Stomach (tissue), 9 donors: Measurements from ENCODE around the gene NPHP4. TPM values are rescaled to one million over a fixed set of nuclear protein-coding genes. Genes with fewer than 3 reads are reported as not detected.
"Not testable (repeated sequence)": the region's sequence is repeated elsewhere in the genome, so short reads cannot be mapped to it uniquely, and the experiment has no call there.

ENCODE experiments used
- DNase-seq, 2 donors: peaks; one replicate each; pipeline versions ENCODE4 v3.0.0 to v3.0.0-alpha.2; 2013 to 2019
- H3K27ac ChIP-seq, 5 donors: fragments of 200-600 bp in 4 of 5; sonication (generic) in 4 of 5; one replicate each; pipeline ENCODE4 v1.5.1; 2013 to 2019; ENCODE audit warnings: mild to moderate bottlenecking in 1 of 5, moderate library complexity in 1 of 5
- H3K27me3 ChIP-seq, 3 donors: fragments of 200-600 bp; sonication (generic); one replicate each; pipeline ENCODE4 v1.5.1; 2017 to 2019; ENCODE audit warnings: mixed run types in 1 of 3
- H3K36me3 ChIP-seq, 4 donors: fragments of 200-600 bp; sonication (generic); 1 replicate in 3 of 4; 2 replicates in 1 of 4; pipeline ENCODE4 v1.5.1; 2016 to 2019
- H3K4me1 ChIP-seq, 4 donors: fragments of 200-600 bp; sonication (generic); one replicate each; pipeline ENCODE4 v1.5.1; 2016 to 2019
- H3K4me3 ChIP-seq, 4 donors: fragments of 200-600 bp; sonication (generic) in 3 of 4; one replicate each; pipeline ENCODE4 v1.5.1; 2016 to 2019; ENCODE audit warnings: mild to moderate bottlenecking in 1 of 4
- H3K9me3 ChIP-seq, 4 donors: fragments of 200-600 bp; sonication (generic); one replicate each; pipeline ENCODE4 v1.5.1; 2016 to 2019
- CTCF ChIP-seq, 7 experiments: fragments of 450-650 bp in 4 of 7; fragments of 200-600 bp in 3 of 7; sonication (generic) in 3 of 7; IDR thresholded peaks; one replicate each; pipeline ENCODE4 v1.5.1; 2016 to 2019; ENCODE audit warnings: antibody characterized with exemption in 7 of 7, control low read depth in 2 of 7, mild to moderate bottlenecking in 1 of 7
- EP300 ChIP-seq: sonication (generic); formaldehyde crosslinking; IDR thresholded peaks from one replicate; pipeline ENCODE4 v1.6.1; 2017; ENCODE audit warnings: antibody characterized with exemption
- POLR2A ChIP-seq, 4 donors: fragments of 450-650 bp; IDR thresholded peaks; one replicate each; pipeline ENCODE4 v1.6.1; 2016; ENCODE audit warnings: antibody characterized with exemption in 4 of 4, control low read depth in 2 of 4, mild to moderate bottlenecking in 1 of 4, moderate library complexity in 1 of 4
- POLR2AphosphoS5 ChIP-seq, 3 donors: sonication (generic); formaldehyde crosslinking; IDR thresholded peaks; one replicate each; pipeline ENCODE4 v1.6.1; 2016; ENCODE audit warnings: antibody characterized with exemption in 3 of 3
- WGBS, 5 donors: extraction: QIAGEN DNeasy Blood & Tissue Kit in 3 of 5; methylation state at CpG; one replicate each; pipeline versions ENCODE4 v1.1.5 to v1.1.7; 2013 to 2018; 5-methylcytosine and 5-hydroxymethylcytosine counted together
- intact Hi-C: fragments of 100-400 bp; cut with DNase I; formaldehyde crosslinking; loops from one replicate; pipeline ENCODE4 v1.15.1; 2023; ENCODE audit warnings: low total_unique reads
- polyA plus RNA-seq, 3 donors: library from polyadenylated mRNA; stranded (reverse); fragments of 200-250 nt; gene quantifications; one replicate each; pipeline ENCODE4 v1.2.3, GENCODE V29; 2013
- total RNA-seq, 5 donors: library from RNA; depleted of rRNA; stranded (reverse); fragments of >200 nt; gene quantifications; one replicate each; pipeline versions ENCODE4 v1.1.0 to v1.2.3, GENCODE V29; 2014 to 2016
- donor health status: healthy with polysubstance abuse.
- donor health status: Bipolar disorder and iron deficiency.
- donor health status: healthy.

Gene NPHP4
- total and polyA plus RNA-seq, 8 donors: 1.9 to 29.7 (median 7.3) TPM

DNA sequence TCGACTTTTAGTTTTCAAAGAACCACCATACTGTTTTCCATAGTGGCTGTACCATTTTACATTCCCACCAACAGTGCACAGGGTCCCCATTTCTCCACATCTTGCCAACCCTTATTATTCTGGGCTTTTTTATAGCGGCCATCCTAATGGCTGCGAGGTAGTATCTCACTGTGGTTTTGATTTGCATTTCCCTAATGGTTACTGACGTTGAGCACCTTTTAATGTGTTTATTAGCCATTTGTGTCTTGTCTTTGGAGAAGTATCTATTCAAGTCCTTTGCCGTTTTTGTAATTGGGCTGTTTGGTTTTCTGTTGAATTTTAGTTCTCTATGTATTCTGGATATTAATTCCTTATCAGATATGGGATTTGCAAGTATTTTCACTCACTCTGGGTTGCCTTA lies 31.1 kb upstream of the NPHP4 start:
- H3K4me3 ChIP-seq: no peak overlapping the region
- peaks cover 0 to 11% (median 2%) of the 10 kb centered on the region in 4 donors for H3K4me1 ChIP-seq
- no peak overlapping the region for H3K27ac ChIP-seq
- intact Hi-C loops: no loop called here
- no peaks in the 10 kb centered on the region for H3K9me3 ChIP-seq
- DNase-seq: no peak
- 74 to 85% (median 81%) methylated on average over 5 of the region's 5 CpGs for WGBS, 5 donors
- peaks cover 0 to 39% (median 0%) of the 10 kb centered on the region in 3 donors for H3K27me3 ChIP-seq
- H3K36me3 ChIP-seq: no peaks in the 10 kb centered on the region
- no peak for TF ChIP-seq POLR2A (IDR thresholded peaks at IDR 0.05)
- TF ChIP-seq CTCF (IDR thresholded peaks at IDR 0.05): no peak
- no peak for TF ChIP-seq EP300
- no peak for TF ChIP-seq POLR2AphosphoS5 (IDR thresholded peaks at IDR 0.05)

- intact Hi-C loops: no loop called here
- DNase-seq: no peak
- Histone ChIP-seq H3K9me3 (no peaks in the 10 kb centered on the region), H3K27me3 (peaks cover 0 to 36% (median 0%) of the 10 kb centered on the region in 3 donors), H3K36me3 (no peaks in the 10 kb centered on the region), H3K4me1 (peaks cover 0 to 11% (median 2%) of the 10 kb centered on the region in 4 donors), H3K4me3 (no peak overlapping the region), H3K27ac (no peak overlapping the region)
- TF ChIP-seq POLR2A (IDR thresholded peaks at IDR 0.05): no peak
- no peak for TF ChIP-seq CTCF (IDR thresholded peaks at IDR 0.05)
- no peak for TF ChIP-seq EP300
- no peak for TF ChIP-seq POLR2AphosphoS5 (IDR thresholded peaks at IDR 0.05)
- WGBS, 5 donors: 89 to 99% (median 95%) methylated on average over 4 of the region's 4 CpGs
Observed at GRCh38 chr1:6022193-6022592, 30.0 kb upstream of the NPHP4 start.

DNA sequence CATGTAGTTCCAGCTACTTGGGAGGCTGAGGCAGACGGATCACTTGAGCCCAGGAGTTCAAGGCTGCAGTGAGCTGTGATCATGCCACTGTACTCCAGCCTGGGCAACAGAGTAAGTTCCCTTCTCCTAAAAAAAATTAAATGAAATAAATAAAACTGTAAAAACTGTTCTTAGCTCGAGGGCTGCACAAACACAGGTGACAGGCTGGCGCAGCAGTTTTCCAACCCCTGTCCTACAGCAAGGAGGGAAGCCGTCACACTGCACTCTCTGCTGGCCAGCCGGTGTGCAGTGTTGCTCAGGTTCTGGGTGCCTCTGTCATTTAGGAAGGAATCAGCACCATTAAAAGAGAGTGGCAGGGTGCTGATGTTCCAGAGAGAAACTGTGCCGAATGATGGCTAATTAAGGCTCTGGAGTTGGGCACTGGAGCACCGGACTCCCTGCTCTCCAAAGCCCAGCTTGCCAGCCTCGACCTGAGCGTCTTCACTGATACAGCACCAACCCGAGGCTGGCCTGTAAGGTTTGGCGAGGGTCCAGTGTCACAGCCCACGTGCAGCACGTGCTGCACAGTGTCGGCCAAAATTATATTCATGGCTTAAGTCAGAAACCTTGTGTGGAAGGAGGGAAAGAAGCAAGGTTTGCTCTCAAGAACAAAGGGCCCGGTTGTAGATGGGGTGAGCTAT lies 27.1 kb upstream of the NPHP4 start:
- intact Hi-C loops: no loop called here

DNA sequence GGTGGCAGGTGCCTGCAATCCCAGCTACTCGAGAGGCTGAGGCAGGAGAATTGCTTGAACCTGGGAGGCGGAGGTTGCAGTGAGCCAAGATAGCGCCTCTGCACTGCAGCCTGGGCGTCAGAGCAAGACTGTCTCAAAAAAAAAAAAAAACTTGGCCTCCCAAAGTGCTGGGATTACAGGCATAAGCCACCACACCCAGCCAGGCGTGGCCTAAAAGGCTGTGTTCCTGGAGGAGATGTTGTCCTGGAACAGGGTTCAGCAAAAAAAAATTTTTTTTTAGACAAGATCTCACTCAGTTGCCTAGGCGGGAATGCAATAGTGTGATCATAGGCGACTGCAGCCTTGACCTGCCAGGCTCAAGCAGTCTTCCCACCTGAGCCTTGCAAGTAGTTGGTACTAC lies 25.4 kb upstream of the NPHP4 start:
- 72 to 83% (median 75%) methylated on average over 7 of the region's 7 CpGs for WGBS, 5 donors
- H3K4me1 ChIP-seq, H3K4me3 ChIP-seq, H3K27me3 ChIP-seq, H3K9me3 ChIP-seq, intact Hi-C loops, DNase-seq, H3K27ac ChIP-seq, H3K36me3 ChIP-seq: not testable (repeated sequence)

More for the DNA sequence above, 27.1 kb upstream of the NPHP4 start:
- no peak for TF ChIP-seq CTCF (IDR thresholded peaks at IDR 0.05)
- TF ChIP-seq EP300: no peak
- no peak for TF ChIP-seq POLR2A (IDR thresholded peaks at IDR 0.05)
- no peak for TF ChIP-seq POLR2AphosphoS5 (IDR thresholded peaks at IDR 0.05)
- 77 to 84% (median 80%) methylated on average over 15 of the region's 15 CpGs for whole genome bisulfite sequencing, 5 donors
- no peaks in the 10 kb centered on the region for H3K9me3 ChIP-seq
- no peak for DNase-seq
- H3K4me1 ChIP-seq: no peaks in the 10 kb centered on the region
- peaks cover 0 to 3% (median 0%) of the 10 kb centered on the region in 4 donors for H3K36me3 ChIP-seq
- H3K27ac ChIP-seq: no peak overlapping the region
- no peak overlapping the region for H3K4me3 ChIP-seq
- peaks cover 0 to 7% (median 0%) of the 10 kb centered on the region in 3 donors for H3K27me3 ChIP-seq

GRCh38 chr1:6016191-6016865 lies 24.1 kb upstream of the NPHP4 start:
- H3K27ac ChIP-seq: no peak overlapping the region
- H3K4me1 ChIP-seq: no peaks in the 10 kb centered on the region
- intact Hi-C loops: no loop called here
- H3K4me3 ChIP-seq: no peak overlapping the region
- no peak for DNase-seq
- no peaks in the 10 kb centered on the region for H3K27me3 ChIP-seq
- no peak for TF ChIP-seq POLR2A (IDR thresholded peaks at IDR 0.05)
- no peak for TF ChIP-seq EP300
- TF ChIP-seq POLR2AphosphoS5 (IDR thresholded peaks at IDR 0.05): no peak
- WGBS, 5 donors: 81 to 88% (median 87%) methylated on average over 17 to 21 of the region's 21 CpGs
- no peaks in the 10 kb centered on the region for H3K9me3 ChIP-seq
- peaks cover 0 to 5% (median 0%) of the 10 kb centered on the region in 4 donors for H3K36me3 ChIP-seq
